Prostate gland (tissue), 2 donors: ENCODE data around the gene DNAH9. TPM values are rescaled to one million over a fixed set of nuclear protein-coding genes. Genes with fewer than 3 reads are reported as not detected.

Source experiments
- DNase-seq: peaks from one replicate; pipeline ENCODE4 v3.0.0-alpha.2; 2019; ENCODE audit warnings: low spot score
- H3K27ac ChIP-seq, 2 donors: fragments of 200-600 bp; sonication (generic); 2 replicates each; pipeline ENCODE4 v1.5.1; 2017 to 2019
- H3K27me3 ChIP-seq: fragments of 200-600 bp; sonication (generic); replicated peaks from 2 replicates; pipeline ENCODE4 v1.5.1; 2019; ENCODE audit not compliant: insufficient read depth
- H3K36me3 ChIP-seq, 2 donors: fragments of 200-600 bp; sonication (generic); 1 replicate in 1 of 2; 2 replicates in 1 of 2; pipeline versions ENCODE4 v1.5.1 to v1.8.1; 2017 to 2019
- H3K4me1 ChIP-seq: fragments of 200-600 bp; sonication (generic); replicated peaks from 2 replicates; pipeline ENCODE4 v1.5.1; 2019
- H3K4me3 ChIP-seq, 2 donors: fragments of 200-600 bp; sonication (generic); 2 replicates each; pipeline ENCODE4 v1.5.1; 2017 to 2019
- H3K9me3 ChIP-seq: fragments of 200-600 bp; sonication (generic); 2 replicates; pipeline ENCODE4 v1.5.1; 2017
- POLR2A ChIP-seq: fragments of 450-650 bp; IDR thresholded peaks from one replicate; pipeline ENCODE4 v1.6.1; 2016; ENCODE audit warnings: antibody characterized with exemption, mild to moderate bottlenecking
- POLR2AphosphoS5 ChIP-seq: sonication (generic); formaldehyde crosslinking; IDR thresholded peaks from one replicate; pipeline ENCODE4 v1.6.1; 2017; ENCODE audit warnings: antibody characterized with exemption
- WGBS: methylation state at CpG from one replicate; pipeline ENCODE4 v1.1.5; 2018; 5-methylcytosine and 5-hydroxymethylcytosine counted together
- intact Hi-C: fragments of 100-400 bp; cut with DNase I; formaldehyde crosslinking; loops from one replicate; pipeline ENCODE4 v1.14.2; 2022
- total RNA-seq, 2 donors: library from RNA; depleted of rRNA; stranded (reverse); fragments of >200 nt; gene quantifications; one replicate each; pipeline ENCODE4 v1.1.0, GENCODE V29; 2016
- TF ChIP-seq, protein P1 (sequence below), 4 experiments: fragments of 200-600 bp in 2 of 4; fragments of 450-650 bp in 2 of 4; sonication (generic) in 2 of 4; IDR thresholded peaks; 1 replicate in 3 of 4; 2 replicates in 1 of 4; pipeline ENCODE4 v1.5.1; 2016 to 2019; ENCODE audit warnings: antibody characterized with exemption in 4 of 4, mild to moderate bottlenecking in 2 of 4, moderate library complexity in 2 of 4

DNAH9 gene
- total RNA-seq, 2 donors from 2014 or later, result 1.2 to 7.5 TPM

DNA sequence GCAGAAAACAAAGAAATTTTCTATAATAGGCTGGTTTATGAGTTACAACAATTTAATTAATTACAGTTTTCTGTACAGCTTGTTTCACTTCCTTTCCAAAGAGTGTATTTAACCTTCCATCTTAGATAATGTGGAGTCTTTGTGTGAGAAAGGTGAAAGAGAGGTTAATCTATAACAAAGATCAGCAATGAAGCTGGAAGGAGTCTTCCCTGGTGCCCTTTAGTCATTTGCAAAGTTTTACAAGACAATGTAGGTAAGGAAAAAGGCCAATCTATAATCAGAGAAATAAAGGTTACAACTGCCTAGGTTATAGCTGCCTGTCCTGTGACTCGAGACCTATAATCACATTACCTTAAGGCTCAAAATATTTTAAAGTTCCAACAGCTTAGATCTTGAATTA is 257.0 kb downstream of the DNAH9 start:
- 67% methylated on average over 1 of the region's 1 CpG for WGBS
- no peaks in the 10 kb centered on the region for H3K36me3 ChIP-seq
- H3K27me3 ChIP-seq, result no peaks in the 10 kb centered on the region
- TF ChIP-seq, protein P1, sequence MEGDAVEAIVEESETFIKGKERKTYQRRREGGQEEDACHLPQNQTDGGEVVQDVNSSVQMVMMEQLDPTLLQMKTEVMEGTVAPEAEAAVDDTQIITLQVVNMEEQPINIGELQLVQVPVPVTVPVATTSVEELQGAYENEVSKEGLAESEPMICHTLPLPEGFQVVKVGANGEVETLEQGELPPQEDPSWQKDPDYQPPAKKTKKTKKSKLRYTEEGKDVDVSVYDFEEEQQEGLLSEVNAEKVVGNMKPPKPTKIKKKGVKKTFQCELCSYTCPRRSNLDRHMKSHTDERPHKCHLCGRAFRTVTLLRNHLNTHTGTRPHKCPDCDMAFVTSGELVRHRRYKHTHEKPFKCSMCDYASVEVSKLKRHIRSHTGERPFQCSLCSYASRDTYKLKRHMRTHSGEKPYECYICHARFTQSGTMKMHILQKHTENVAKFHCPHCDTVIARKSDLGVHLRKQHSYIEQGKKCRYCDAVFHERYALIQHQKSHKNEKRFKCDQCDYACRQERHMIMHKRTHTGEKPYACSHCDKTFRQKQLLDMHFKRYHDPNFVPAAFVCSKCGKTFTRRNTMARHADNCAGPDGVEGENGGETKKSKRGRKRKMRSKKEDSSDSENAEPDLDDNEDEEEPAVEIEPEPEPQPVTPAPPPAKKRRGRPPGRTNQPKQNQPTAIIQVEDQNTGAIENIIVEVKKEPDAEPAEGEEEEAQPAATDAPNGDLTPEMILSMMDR (IDR thresholded peaks at IDR 0.05), result no peak
- TF ChIP-seq POLR2A (no peak), POLR2AphosphoS5 (no peak)
- H3K4me3 ChIP-seq, result no peak overlapping the region
- no peaks in the 10 kb centered on the region for H3K9me3 ChIP-seq
- H3K4me1 ChIP-seq, result no peaks in the 10 kb centered on the region
- intact Hi-C loops, result no loop called here
- no peak for DNase-seq
- no peak overlapping the region for H3K27ac ChIP-seq

DNA sequence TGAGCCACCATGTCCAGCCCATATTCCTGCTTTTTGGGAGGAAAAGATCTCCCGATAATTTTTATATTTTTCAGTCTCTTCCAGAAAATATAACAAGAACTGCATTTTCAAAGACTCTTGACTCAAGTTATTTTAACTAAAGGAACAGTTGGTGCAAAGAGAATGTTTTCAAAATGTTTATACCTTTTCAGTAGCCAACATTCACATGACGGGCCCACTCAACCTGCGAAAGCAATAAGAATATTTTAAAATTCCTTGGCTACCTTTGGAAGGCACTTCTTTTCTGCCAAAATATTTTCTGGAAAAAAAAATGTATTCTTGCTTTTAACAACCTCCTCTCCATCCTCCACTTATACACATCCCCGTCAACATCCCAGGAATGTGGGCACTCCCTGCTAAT is 258.7 kb downstream of the DNAH9 start:
- intact Hi-C loops, result no loop called here
- TF ChIP-seq POLR2A, result no peak
- TF ChIP-seq, protein P1 (IDR thresholded peaks at IDR 0.05), result no peak
- TF ChIP-seq POLR2AphosphoS5, result no peak

DNA sequence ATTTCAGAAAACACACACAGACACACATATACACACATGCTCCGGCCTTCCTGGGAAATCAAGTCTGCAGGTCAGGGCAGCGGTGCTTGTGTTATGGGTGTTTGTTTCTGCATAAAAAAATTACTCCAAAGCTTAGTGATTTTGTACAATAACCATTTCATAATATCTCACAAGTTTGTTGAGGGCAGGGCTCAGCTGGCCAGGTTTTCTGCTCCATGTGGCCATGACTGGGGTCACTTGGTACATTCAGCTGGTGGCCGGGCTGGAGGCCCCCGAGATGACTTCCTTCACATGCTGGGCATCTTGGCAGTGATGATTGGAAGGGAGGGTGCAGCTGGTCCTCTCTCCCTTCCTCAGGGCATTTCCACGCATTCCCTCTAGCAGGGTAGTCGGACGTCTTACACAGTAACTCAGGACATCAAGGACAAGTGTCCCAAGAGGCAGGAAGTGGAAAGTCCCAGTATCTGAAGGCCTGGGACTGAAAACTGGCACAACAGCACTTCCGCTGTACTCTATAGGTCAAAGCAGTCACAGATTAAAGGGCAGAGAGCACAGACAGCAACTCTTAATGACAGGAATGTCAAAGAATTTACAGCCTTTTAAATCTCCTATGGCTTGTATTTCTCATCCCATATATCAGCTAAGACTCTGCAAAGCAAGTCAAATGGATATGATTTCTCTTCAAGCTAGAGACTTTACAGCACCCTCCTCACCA is 271.6 kb downstream of the DNAH9 start:
- TF ChIP-seq POLR2AphosphoS5, result no peak

More for the DNA sequence above, 258.7 kb downstream of the DNAH9 start:
- H3K27ac ChIP-seq, result no peak overlapping the region
- no peaks in the 10 kb centered on the region for H3K4me1 ChIP-seq
- no peaks in the 10 kb centered on the region for H3K36me3 ChIP-seq
- no peaks in the 10 kb centered on the region for H3K27me3 ChIP-seq
- H3K9me3 ChIP-seq, result no peaks in the 10 kb centered on the region
- H3K4me3 ChIP-seq, result no peak overlapping the region
- 89% methylated on average over 4 of the region's 4 CpGs for WGBS
- DNase-seq, result no peak

DNA sequence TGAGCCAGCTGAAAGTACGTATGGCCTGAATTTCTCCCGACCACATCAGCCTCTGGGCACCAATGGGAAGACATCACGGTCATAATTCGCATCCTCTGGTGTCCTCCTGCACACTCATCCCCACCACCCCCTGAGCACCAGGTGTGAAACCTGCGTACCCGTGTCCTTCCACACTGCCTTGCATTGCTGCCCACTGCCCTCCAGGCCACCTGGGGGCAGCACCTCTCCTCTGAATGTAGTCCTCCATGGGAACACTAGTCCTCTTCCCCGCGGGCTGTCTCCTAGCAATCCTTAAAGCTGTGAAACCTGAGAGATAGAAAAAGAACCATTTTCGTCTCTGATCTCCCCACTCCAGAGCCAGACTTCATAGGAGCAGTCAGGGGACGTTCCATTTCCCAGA is 273.5 kb downstream of the DNAH9 start:
- DNase-seq, result no peak
- Histone ChIP-seq H3K27me3 (no peaks in the 10 kb centered on the region), H3K4me1 (no peaks in the 10 kb centered on the region), H3K9me3 (no peaks in the 10 kb centered on the region), H3K27ac (no peak overlapping the region), H3K4me3 (no peak overlapping the region), H3K36me3 (no peaks in the 10 kb centered on the region)
- 74% methylated on average over 10 of the region's 10 CpGs for WGBS
- intact Hi-C loops, result no loop called here
- TF ChIP-seq POLR2A (no peak), POLR2AphosphoS5 (no peak)
- TF ChIP-seq, protein P1 (IDR thresholded peaks at IDR 0.05), result no peak

More for the DNA sequence above, 271.6 kb downstream of the DNAH9 start:
- no peak for DNase-seq
- no peaks in the 10 kb centered on the region for H3K9me3 ChIP-seq
- no peak overlapping the region for H3K27ac ChIP-seq
- no peak overlapping the region for H3K4me3 ChIP-seq
- no peaks in the 10 kb centered on the region for H3K27me3 ChIP-seq
- no peaks in the 10 kb centered on the region for H3K4me1 ChIP-seq
- no peaks in the 10 kb centered on the region for H3K36me3 ChIP-seq
- WGBS, result 85% methylated on average over 8 of the region's 8 CpGs
- intact Hi-C loops, result no loop called here

DNA sequence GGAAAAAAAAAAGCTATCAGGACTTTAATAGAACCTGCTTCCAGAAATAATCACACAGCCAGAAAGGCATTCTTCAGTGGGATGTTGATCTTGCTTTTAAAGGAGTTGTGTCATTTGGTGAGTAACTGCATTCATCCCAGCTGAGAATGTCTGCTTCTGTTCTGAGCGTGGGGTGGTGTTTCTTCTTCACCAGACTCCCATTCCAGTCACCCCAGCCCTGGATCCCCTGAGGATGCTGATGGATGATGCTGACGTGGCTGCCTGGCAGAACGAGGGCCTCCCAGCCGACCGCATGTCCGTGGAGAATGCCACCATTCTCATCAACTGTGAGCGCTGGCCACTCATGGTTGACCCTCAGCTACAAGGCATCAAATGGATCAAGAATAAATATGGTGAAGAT is 276.5 kb downstream of the DNAH9 start:
- no peak for DNase-seq
- Histone ChIP-seq H3K4me3 (no peak overlapping the region), H3K36me3 (no peaks in the 10 kb centered on the region), H3K27me3 (no peaks in the 10 kb centered on the region), H3K4me1 (no peaks in the 10 kb centered on the region), H3K27ac (no peak overlapping the region), H3K9me3 (no peaks in the 10 kb centered on the region)
- 75% methylated on average over 7 of the region's 7 CpGs for WGBS
- TF ChIP-seq POLR2AphosphoS5 (no peak), POLR2A (no peak)
- TF ChIP-seq, protein P1 (IDR thresholded peaks at IDR 0.05), result no peak
- intact Hi-C loops, result no loop called here
